GM18498 (cell line): ENCODE measurements around the gene NDUFB8.

Source experiments
- ATAC-seq: cut with Tn5 transposase; IDR thresholded peaks from one replicate; pipeline ENCODE4 v1.9.1; 2021; ENCODE audit warnings: mild to moderate bottlenecking, moderate library complexity; ENCODE audit not compliant: unreplicated experiment

The NDUFB8 gene

GRCh38 chr10:100537475-100537874, 7.8 kb upstream of the NDUFB8 start:
- ATAC-seq: no peak

DNA sequence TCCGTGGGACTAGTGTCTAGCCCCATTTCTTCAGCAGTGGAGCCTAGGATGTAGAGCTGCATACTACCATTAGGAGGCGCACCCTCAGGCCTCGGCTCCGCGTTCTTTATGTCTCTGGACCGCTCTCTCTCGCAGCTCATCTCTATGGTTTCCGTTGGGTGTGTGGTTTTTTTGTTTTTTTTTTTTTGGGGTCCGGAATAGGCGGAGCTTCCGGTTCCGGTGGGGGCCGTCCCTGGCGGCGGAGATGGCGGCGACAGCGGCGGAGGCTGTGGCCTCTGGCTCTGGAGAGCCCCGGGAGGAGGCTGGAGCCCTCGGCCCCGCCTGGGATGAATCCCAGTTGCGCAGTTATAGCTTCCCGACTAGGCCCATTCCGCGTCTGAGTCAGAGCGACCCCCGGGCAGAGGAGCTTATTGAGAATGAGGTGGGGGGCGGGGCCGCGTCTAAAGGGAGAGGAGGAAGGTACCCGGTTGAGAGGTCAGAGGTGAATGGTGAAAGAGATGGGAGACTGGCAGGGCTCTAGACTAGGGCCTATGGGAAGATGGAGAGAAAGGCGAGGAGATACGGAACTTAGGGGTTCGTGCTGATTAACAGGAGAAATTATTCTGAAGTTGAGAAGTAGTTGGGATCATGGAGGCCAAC, 6.2 kb upstream of the NDUFB8 start, which contains the start of gene HIF1AN:
Gene HIF1AN (plus strand): TSS at position 229 of the 639 bp plus-strand sequence. CDS start 16 bp downstream, at position 245.
- peak; percentile 95 for ATAC-seq

GRCh38 chr10:100535338-100535714, 5.7 kb upstream of the NDUFB8 start:
- ATAC-seq: peak; percentile 5

DNA sequence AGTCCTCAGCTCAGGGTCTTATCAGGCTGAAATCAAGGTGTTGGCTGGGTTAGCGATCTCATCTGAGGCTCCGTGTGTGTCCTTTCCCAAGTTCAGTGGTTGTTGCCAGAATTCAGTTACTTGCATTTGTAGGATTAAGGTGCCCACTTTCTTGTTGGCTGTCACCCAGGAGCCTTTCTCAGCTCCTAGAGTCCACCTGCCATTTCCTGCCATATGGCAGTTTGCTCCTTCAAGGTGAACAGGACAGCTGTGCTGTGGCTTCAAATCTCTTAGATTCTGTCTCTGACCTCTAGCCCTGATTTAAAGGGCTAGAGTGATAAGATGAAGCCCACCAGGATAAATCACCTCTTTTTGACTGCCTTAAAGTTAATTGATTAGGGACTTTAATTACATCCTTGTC, 5.1 kb upstream of the NDUFB8 start:
- ATAC-seq: no peak

DNA sequence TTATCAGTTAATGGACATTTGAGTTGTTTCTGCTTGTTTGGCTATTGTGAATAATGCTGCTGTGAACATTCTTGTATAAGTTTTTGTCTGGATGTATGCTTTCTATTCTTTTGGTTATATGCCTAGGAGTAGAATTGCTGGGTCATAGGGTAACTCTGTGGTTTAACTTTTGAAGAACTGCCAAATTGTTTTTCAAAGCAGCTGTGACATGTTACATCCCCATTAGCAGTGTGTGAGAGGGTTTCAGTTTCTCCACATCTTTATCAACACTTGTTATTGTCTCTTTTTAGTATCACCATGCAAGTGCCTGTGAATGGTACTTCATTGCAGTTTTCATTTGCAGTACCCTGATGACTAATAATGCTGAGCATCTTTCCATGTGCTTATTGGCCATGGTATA, 2.1 kb upstream of the NDUFB8 start:
- peak; percentile 23 for ATAC-seq

DNA sequence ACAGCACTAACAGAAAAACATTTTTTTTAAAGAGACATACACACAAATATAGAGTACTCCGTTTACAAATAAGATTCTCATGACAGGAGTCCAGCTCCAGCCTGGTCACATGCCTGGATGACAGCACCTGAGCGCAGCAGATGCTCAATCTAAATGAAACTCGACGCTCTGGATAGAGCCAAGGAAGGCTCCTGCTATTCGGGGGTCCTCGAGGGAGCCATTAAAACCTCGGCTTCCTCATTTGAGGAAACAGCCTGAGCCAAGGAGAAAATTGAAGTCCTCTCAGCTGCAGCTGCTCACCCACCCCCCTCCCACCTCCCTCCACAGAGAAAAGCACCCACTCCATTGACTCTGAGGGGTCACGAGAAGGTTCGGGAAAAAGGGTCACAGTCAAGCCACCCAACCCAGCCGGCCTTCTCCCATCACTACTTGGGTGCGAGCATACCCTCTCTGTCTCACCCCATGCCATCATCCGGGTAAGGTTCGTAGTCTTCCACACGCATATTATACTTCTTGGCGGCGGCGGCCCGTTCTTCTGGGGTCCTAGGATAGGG, 673 bp downstream of the NDUFB8 start:
- ATAC-seq: no peak

GRCh38 chr10:100528123-100528886, 1.4 kb downstream of the NDUFB8 start:
- ATAC-seq: no peak

GRCh38 chr10:100524638-100525037, 5.0 kb downstream of the NDUFB8 start:
- no peak for ATAC-seq

- no peak for ATAC-seq
Measured at GRCh38 chr10:100524206-100524605, 5.5 kb downstream of the NDUFB8 start.

DNA sequence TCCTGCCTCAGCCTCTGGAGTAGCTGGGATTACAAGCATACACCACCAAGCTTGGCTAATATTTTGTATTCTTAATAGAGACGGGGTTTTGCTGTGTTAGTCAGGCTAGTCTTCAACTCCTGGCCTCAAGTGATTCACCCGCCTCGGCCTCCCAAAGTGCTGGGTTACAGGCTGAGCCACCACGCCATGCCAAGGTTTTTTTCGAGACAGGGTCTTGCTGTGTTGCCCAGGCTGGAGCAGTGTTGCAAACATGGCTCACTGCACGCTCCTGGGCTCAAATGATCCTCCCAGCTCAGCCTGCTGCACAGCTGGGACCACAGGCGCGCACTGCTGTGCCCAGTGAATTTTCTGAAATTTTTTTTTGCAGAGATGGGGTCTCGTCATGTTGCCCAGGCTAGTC, 6.7 kb downstream of the NDUFB8 start:
- no peak for ATAC-seq

GRCh38 chr10:100522107-100522801, 7.4 kb downstream of the NDUFB8 start:
- no peak for ATAC-seq

DNA sequence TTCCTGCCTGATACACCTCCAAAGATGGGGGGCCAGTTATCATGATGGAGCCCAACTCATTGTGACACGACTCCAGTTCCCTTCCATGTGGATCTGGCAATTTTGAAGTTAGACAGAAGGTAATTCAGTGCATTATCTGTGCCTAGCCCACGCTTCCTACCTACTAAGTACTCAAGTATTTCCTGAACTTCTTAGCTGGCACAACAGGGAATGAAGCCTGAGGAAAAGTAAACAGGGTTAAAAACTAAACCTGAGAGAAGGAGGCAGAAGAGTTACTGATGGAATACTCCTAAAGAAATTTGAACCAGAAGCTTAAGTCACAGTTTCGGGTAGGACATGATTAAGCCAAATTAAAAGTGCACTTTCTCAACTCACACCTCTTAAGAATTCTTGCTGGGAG, 8.9 kb downstream of the NDUFB8 start:
- no peak for ATAC-seq

DNA sequence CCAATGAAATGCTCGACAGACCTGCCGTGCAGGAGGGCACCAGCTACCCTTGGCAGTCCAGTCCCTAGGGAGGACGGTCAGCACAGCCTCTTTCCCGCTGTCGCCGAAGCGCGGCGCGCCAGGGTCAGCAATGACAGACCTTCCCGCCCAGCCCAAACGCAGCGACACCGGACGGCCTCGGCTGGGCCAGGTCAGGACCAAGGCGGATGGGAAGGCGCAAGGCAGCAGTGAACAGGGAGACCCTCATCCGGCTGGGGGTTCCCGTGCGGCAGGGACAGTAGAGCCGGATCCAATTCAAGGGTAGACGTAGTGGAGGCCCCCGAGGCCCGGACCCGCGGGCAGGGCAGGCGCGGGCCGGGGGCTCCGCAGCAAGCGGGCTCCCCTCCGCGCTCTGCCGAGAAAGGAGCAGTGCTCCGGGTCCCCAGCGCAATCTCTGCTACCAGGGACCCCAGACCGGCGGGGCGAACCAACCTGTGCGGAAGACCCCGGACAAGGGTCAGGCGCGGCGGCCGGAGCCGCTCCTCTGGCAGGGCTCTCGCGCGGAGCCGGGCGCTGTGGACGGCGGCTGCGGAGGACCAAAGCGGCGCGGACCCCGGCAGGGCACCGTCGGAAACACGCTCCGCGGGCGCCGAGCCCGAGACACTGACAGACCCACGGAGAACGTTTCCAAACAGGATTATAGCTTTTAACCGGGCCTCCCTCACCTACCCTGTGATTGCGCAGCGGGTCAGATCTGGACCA, 10.2 kb downstream of the NDUFB8 start, which contains the start of gene SEC31B:
Gene SEC31B (minus strand): TSS at position 551 of the 741 bp plus-strand sequence. CDS start 2,909 bp downstream, outside the sequence.
- no peak for ATAC-seq

GRCh38 chr10:100518761-100519241, 10.9 kb downstream of the NDUFB8 start:
- ATAC-seq: no peak

GRCh38 chr10:100516847-100517246, 12.8 kb downstream of the NDUFB8 start:
- no peak for ATAC-seq

DNA sequence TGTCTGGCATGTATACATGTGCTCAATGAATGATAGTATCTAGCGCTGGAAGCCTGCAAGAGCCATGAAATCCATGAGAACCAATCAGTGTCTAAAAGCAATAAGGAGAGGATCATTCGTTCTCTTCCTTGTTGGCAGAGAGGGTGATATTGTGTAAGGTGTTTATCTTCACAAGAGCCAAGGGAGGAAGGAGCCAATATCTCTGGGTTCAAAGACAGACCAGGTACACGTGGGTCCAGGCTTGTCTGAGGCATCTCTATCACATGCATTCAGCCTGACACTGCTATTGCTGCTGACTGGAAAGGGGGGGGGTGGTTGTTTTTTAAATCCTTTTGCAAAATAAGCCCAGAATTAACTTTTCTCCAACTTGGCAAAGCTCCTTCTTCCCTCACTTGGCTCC, 14.1 kb downstream of the NDUFB8 start:
- ATAC-seq: no peak

- ATAC-seq: peak; percentile 76
Measured at GRCh38 chr10:100510533-100511308, 18.9 kb downstream of the NDUFB8 start.

DNA sequence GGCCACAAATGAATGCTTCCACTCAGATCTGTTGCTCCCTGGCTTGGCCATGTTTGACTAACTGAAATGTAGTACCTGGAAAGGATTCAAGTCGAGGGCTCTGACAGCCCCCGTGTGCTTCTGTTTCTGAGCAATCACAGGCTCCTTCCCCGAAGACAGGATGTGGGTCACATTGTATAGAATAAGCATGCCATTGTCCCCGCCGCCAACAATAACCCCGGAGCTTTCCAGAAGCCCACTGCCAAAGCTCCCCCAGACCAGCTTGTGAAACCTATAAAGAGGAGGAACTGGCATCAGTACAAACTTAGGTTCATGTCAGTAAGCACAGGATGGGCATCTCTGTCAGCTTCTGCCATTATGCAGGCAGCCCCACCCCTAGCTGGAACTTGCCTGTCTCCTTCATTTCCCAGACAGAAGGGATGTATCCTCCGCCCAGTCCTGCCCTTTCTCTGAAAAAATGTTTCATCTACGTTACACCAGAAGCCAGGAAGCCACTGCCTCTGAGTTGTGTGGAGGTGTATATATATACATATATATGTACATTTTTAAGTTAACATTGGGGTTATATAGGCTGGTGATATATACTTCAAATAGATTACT, 20.3 kb downstream of the NDUFB8 start:
- no peak for ATAC-seq

GRCh38 chr10:100508691-100509150, 20.9 kb downstream of the NDUFB8 start:
- ATAC-seq: peak; percentile 52
